HCT116 (cell line): ENCODE measurements around the gene MCRIP2.

ENCODE experiments used
- CEBPB ChIP-seq: IDR thresholded peaks from 2 replicates; pipeline ENCODE4 v1.6.1; 2012; ENCODE audit warnings: low read depth
- CTCF ChIP-seq, 3 experiments: fragments of 200-600 bp in 1 of 3; sonication (generic) in 1 of 3; IDR thresholded peaks in 2 of 3; conservative IDR thresholded peaks in 1 of 3; 2 replicates each; pipeline ENCODE4 v1.5.1; 2012 to 2017; ENCODE audit warnings: low read depth in 2 of 3, low read length in 2 of 3, antibody characterized with exemption in 1 of 3, borderline replicate concordance in 1 of 3, control low read depth in 1 of 3, mild to moderate bottlenecking in 1 of 3, mixed read lengths in 1 of 3, mixed run types in 1 of 3, moderate library complexity in 1 of 3; ENCODE audit not compliant: insufficient read depth in 1 of 3
- ELF1 ChIP-seq: IDR thresholded peaks from 2 replicates; pipeline ENCODE4 v1.6.1; 2012; ENCODE audit warnings: low read depth, borderline replicate concordance
- POLR2A ChIP-seq: IDR thresholded peaks from 2 replicates; pipeline ENCODE4 v1.7.0; 2011; ENCODE audit warnings: borderline replicate concordance; ENCODE audit not compliant: insufficient read depth, insufficient read length; ENCODE audit errors: extremely low read depth
- POLR2AphosphoS5 ChIP-seq: IDR thresholded peaks from 2 replicates; pipeline ENCODE4 v1.6.1; 2011; ENCODE audit warnings: mild to moderate bottlenecking, low read depth, low read length, moderate library complexity
- RAD21 ChIP-seq: IDR thresholded peaks from 2 replicates; pipeline ENCODE4 v1.6.1; 2012; ENCODE audit warnings: low read depth, mild to moderate bottlenecking
- REST ChIP-seq: IDR thresholded peaks from 2 replicates; pipeline ENCODE4 v1.6.1; 2012; ENCODE audit warnings: low read depth
- SIN3A ChIP-seq: IDR thresholded peaks from 2 replicates; pipeline ENCODE4 v1.6.1; 2012; ENCODE audit warnings: low read depth
- TCF7L2 ChIP-seq: IDR thresholded peaks from 2 replicates; pipeline ENCODE4 v1.7.0; 2011; ENCODE audit warnings: borderline replicate concordance, inconsistent platforms; ENCODE audit not compliant: insufficient read depth, insufficient read length; ENCODE audit errors: extremely low read depth
- ZFX ChIP-seq: fragments of 450-650 bp; IDR thresholded peaks from 2 replicates; pipeline ENCODE4 v1.6.1; 2017

GRCh38 chr16:619476-620100, 22.0 kb upstream of the MCRIP2 start:
- TF ChIP-seq POLR2A, result no peak
- no peak for TF ChIP-seq ZFX
- no peak for TF ChIP-seq RAD21
- TF ChIP-seq CTCF (IDR thresholded peaks at IDR 0.05 in 2 of 3, conservative IDR thresholded peaks at IDR 0.05 in 1 of 3; ENCODE audit: borderline replicate concordance in 1 of 3, insufficient read depth in 1 of 3, low read depth in 2 of 3, low read length in 2 of 3), result no peak
- TF ChIP-seq REST, result no peak
- TF ChIP-seq ELF1, result no peak
- no peak for TF ChIP-seq CEBPB
- no peak for TF ChIP-seq POLR2AphosphoS5
- TF ChIP-seq TCF7L2, result no peak
- no peak for TF ChIP-seq SIN3A
